Left colon (tissue), 2 donors: ENCODE results near the gene CD160. TPM values are rescaled to one million over a fixed set of nuclear protein-coding genes. Genes with fewer than 3 reads are reported as not detected.
"Not testable (repeated sequence)": the region's sequence is repeated elsewhere in the genome, so short reads cannot be mapped to it uniquely, and the experiment has no call there.

Source experiments
- ATAC-seq: fragments of 200-7000 bp; cut with Tn5 transposase; one replicate; pipeline ENCODE4 v1.9.1; 2020; ENCODE audit warnings: mild to moderate bottlenecking, moderate library complexity
- DNase-seq, 2 donors: peaks; one replicate each; pipeline ENCODE4 v3.0.0-alpha.2; 2020
- intact Hi-C, 2 donors: fragments of 100-400 bp; cut with DNase I in 1 of 2; cut with micrococcal nuclease in 1 of 2; formaldehyde crosslinking; loops; one replicate each; pipeline versions ENCODE4 v1.11.2 to v1.14.0; 2022; cut with DNase I, micrococcal nuclease
- long read RNA-seq: library from polyadenylated mRNA; unstranded; transcript quantifications from one replicate; pipeline ENCODE4 v2.0.0, GENCODE V29; 2021
- total RNA-seq, 2 donors: library from RNA; stranded (reverse); fragmentation: NEBNext Ultra II Directional; extraction: Animal tissue kit (Norgen Biotek cat#: 25700); gene quantifications; one replicate each; pipeline ENCODE4 v1.2.1, GENCODE V29; 2021
- donor health status: DM: no; HTN: no; CAD: no.
- donor health status: DM: yes; HTN: yes; CAD: no.

The CD160 gene, protein sequence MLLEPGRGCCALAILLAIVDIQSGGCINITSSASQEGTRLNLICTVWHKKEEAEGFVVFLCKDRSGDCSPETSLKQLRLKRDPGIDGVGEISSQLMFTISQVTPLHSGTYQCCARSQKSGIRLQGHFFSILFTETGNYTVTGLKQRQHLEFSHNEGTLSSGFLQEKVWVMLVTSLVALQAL
- total RNA-seq, result under 1 TPM; 0.73 to 0.92 TPM
- long read RNA-seq, partial matches to known transcripts, result 0 of 2 reads
- long read RNA-seq, other reads (novel, unspliced or antisense), result 2 of 2 reads

DNA sequence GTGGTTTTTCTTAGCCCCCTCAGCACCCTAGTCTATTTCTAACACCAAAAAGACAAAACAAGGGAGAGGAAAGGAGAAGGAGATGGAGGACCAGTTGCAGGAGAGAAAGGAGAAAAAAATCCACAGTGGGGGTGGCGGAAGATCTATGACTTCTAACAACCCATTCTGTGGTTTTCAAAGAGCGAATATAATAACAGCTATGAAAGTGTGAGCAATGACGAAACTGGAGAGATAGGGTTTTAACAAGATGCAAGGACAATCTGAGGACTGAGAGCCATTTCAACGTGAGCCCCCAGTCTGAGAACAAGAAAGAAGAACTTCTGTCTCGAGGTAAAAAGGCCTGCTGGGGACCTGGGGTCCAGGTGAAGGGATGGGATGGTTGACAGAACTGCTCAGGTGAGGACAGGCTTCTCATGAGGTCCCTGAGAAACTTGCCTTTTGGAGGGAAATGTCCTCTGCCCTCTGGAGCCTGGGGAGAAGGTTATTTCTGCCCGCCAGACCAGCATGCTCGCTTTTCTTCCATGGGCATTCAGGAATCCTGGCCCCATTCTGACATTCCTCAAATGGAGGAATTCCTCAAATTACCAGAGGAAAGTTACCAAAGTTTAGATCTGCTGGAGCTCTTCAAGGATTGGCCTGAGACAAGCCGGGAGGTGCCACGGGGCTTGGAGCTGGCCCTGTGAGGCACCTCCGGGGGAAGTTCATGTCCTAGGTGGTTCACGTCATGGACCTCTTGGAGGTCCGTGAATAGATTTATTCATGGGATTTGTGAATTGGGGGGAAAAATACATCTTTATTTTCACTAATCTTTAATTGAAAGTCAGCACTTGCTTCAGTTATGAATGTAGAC, at the start of gene CD160:
Gene CD160 (plus strand): TSS at position 270 of the 850 bp plus-strand sequence. CDS start 8,829 bp downstream, outside the sequence.
- intact Hi-C loops, result no loop called here
- DNase-seq (no peak), ATAC-seq (no peak)

DNA sequence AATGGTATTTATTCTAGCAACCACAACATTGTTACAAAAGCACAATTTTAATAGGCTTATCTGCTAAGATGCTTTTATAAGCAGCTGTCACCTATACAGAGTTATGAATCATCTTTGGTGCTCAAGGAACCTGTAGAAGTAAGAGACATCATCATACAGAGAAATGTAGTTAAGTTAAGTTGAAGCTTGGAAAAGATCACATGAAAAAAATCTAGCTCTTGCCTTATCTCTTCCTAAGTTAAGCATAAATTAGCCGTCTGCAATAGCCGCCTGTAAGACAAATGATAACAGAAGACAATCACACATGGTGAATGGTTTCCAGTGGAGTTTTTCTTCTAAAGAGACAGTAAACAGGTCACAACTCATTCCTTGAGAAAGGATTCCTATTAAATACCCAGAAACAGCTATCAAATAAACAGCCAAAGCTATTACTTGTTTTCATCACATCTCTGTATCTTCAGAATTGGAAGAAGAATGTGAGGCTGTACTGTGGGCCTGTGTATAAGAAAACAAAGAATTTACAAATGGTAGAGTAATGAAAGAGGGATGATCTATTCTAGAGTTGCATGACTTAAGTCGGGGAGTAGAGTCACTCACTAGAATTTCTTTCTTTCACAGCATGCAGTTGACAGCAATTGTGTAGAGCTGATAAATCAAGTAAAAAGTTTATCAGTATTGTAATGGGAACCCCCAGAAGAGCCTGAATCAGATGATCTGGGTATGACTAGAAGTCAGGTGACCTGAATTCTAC, 48.1 kb upstream of the CD160 start:
- ATAC-seq, DNase-seq, intact Hi-C loops: not testable (repeated sequence)

DNA sequence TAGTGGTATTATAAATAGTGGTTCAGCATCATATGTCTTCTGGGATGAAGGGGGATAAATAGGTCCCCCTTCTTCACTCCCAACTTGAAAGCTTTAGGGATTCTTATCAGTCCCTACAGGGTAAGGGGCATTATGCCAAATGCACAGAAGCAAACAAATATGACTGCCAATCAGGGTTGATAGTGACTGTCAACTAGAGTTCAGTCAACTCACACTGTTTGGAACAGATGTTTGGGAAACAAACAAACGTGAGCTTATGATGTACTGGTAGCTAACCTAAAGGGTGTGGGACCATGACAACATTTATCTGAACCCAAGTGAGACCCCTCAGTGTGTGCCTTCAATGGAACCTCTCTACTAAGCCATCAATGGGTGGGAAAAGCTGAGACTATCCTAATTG, 46.1 kb upstream of the CD160 start:
- DNase-seq, ATAC-seq, intact Hi-C loops: not testable (repeated sequence)

DNA sequence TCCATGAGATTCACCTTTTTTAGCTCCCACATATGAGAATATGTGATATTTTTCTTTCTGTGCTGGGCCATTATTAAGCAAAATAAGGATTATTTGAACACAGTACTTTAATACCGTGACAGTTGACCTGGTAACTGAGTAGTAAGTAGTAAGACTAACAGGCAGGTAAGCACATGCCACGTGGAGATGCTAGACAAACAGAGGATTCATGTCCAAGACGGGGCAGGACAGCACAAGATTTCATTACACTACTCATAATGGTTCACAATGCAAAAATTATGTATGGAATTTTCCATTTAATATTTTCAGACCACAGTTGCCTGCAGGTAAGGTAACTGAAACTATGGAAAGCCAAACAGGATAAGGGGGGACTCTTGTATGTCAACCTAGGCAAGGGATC, 34.4 kb upstream of the CD160 start:
- DNase-seq, intact Hi-C loops, ATAC-seq: not testable (repeated sequence)

DNA sequence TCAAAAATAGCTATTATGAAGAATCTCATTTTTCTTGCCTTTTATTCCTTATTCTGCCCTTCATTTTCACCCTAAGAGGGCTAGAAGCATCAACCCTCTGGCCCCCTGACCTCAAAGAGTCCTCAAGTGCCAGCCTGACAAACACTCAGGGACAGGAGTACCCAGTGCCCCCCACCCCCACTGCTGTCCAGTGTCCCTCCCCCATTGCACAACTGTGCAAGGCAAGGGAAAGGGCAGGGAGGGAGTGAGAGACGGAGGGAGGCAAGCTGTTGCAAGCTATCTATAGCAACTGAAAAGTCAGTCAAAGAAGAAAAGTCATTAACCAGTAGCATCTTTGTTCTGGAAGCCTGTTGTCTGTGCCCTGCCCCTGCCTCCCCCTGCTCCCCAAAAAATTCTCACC, 33.2 kb upstream of the CD160 start:
- intact Hi-C loops, DNase-seq, ATAC-seq: not testable (repeated sequence)

DNA sequence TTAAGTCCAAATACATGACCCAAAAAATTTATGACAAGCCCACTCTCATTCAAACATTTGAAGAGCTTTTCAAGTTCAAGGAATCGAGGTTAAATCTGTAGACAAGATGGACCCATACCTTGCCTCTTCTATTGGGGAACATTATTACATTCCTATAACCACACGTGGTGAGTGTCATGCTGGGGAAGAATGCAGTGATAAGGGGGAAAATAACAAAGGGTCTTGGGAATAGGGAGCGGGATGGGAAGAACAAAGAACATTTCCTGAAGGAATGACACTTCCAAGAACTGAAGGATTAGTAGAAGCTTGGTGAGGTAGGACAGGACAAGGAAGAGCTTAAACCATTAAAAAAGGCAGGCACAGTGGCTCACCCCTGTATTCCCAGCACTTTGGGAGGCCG, 31.0 kb upstream of the CD160 start:
- ATAC-seq, result no peak
- intact Hi-C loops, result no loop called here

DNA sequence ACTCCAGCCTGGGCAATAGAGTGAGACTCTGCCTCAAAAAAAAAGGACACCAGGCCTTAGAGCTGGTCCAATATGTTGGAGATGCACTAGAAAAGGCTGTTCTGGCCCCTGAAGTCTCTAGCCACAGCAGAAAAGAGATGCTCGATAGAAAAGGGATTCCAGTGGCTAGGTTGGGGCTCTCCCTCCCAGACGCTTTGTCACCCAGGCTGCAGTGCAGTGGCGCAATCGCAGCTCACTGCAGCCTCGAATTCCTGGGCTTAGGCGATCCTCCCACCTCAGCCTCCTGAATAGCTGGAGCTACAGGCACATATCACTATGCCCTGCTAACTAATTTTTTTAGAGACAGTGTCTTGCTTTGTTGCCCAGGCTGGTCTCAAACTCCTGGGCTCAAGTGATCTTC, 30.4 kb upstream of the CD160 start:
- intact Hi-C loops, result no loop called here
- ATAC-seq, result no peak

More for the DNA sequence above, 31.0 kb upstream of the CD160 start:
- no peak for DNase-seq

DNA sequence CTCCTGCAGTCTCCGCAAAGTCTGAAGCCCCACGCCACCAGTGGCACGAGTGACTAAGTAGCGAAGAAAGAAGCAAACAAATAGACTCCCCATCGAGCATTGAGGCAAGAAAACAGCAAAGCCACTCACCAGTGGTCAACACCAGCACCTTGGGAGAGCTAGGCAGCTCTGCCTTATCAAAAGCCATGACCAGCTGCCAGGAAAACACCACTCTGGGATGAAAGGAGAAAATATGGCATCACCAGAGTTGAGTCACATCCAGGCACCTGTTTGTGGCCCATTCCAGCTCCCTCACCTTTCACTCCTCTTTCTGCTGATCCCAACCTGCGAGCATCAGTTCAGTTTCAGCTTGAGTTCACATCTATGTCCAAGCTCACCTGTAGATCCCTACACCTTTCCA, 29.4 kb upstream of the CD160 start:
- intact Hi-C loops, result no loop called here
- no peak for DNase-seq
- ATAC-seq, result no peak

More for the DNA sequence above, 30.4 kb upstream of the CD160 start:
- no peak for DNase-seq

DNA sequence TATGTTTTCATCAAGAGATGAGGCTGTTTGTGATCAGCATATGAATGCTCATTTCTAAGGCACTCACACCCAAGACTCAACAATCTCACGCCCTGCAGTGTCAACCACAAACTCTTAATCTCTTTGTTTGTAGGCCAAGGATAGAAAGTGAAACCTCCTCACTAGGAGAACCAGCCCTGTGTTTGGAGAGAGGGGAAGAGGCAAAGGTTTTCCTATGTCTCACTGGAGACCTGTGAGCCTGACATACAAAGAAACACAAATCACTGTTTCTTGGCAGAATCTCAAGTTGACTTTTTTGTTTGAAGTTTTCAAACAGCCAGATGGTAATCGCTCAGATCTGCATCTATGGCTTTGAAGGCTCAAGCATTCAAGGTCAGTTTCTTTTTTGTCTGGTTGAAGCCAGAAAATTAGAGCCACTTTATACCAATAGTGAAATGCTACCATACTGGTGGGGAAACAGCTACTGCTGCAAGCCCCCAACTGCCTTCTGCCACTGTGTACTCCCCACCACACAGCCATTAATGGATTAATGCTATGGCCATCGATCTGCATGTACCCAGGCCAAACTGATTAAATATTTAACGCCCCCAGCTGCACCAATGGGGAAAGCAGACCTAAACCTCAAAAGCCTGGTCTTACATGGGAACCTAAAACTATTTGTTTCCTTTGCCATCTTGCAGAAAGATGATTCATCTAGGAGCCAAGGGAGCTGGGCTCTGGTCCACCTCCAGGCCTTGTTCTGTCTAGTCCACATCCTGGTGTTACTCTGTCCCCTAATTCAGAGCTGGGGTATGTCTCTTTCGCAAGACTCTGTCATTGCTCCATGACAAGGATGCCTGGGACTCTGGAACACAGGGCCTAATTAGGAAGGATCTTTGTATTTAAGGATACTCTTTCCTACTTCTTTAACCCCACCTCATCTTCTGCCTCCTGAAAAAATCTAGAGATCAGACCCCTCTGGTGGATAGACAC, 28.4 kb upstream of the CD160 start:
- no peak for DNase-seq
- intact Hi-C loops, result no loop called here
- ATAC-seq, result peak; percentile 97

DNA sequence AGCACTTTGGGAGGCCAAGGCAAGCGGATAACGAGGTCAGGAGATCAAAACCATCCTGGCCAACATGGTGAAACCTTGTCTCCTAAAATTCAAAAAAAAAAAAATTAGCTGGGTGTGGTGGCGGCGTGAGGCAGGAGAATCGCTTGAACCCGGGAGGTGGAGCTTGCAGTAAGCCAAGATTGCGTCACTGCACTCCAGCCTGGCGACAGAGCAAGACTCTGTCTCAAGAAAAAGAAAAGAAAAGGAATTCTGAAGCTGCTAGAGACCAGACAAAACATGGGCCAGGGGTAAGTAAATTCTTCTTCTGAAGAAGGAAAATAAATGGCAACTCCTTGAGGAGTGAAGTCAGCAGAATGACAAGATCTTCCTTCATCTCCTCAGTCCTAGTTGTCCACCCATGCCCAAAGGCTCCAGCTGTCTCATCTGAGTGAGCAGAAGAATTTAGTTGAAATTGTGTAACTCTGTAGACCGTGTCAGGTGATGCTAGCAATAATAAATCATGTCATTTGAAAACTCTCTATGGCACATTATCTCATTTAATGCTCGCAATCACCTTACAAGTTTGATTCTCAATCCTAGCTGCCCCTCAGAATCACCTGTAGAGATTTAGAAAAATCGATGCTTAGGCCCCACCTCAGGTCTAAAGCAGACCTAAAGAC, 26.4 kb upstream of the CD160 start:
- intact Hi-C loops, result no loop called here
- DNase-seq (no peak), ATAC-seq (no peak)

DNA sequence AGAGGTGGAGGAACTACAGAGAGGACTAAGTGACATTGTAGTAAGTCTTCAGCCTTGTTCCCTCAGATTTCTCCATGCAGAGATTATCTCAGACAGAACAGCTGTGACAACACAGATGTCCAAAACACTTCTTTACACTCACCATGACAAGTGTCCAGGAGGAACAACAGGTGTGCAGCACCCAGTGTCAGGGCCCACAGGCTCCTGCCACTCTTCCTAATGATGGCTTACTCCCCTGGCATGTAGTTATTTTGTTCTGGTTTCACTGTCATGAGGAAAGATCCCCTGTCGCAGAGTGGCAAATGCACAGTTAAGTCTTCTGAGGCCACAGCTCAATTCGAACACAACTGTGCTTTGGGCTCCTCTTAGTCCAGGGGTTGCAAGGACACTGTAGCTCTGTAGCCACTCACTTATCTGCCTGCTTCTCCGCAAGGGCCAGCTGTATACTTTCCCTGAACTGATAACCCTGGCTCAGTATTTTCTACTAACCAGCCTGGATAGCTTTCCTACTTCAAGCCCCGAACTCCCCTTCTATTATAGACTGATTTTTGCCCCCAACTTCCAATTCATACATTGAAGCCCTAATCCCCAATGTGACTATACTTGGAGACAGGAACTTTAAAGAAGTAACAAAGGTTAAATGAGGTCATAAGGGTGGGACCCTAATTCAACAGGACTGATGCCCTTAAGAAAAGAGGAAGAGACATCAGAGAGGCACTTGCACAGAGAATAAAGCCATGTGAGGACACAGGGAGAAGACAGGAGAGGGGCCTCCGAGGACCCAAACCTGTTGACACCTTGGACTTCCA, 23.3 kb upstream of the CD160 start:
- DNase-seq (no peak), ATAC-seq (no peak)
- intact Hi-C loops, result no loop called here

DNA sequence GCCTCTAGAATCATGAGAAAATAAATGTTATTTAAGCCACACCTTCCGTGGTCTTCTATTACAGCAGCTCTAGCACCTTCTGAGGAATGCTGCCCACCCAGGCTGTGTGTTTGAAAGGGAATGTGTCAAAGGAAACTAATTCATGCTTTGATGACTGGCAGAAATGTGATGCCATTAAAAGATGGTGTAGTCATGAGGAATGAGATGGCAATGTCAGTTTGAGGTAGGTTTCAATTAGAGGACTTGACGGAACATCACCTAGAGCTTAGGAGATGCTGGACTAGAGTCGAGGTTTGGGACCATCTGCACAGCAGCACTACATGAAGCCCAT, 22.7 kb upstream of the CD160 start:
- intact Hi-C loops, result no loop called here
- ATAC-seq (no peak), DNase-seq (no peak)

DNA sequence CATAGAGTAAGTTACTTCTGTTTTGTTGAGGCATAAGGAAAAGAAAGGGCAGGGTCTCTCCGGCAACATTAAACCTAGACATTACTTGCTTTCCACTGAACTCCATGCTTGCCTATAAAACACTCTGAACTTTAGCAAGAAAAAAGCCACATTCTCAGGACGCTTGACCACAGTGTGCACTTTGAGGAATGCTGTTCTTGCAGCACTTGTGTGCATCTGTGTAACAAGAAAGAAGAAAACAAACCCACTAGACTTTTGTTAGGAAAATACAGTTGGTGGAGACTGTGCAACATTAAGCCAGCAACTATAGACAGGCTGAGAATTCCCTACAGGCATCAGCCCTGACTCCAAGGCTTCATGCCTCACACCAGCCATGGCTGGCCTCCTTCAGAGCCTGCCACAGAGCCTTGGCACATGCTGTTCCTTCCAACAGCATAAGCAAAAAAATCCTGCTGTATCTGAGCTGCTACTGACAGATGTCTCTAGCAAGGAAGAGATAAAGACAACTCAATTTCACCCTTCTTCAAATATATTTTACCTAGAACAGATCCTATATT, 17.9 kb upstream of the CD160 start:
- DNase-seq (no peak), ATAC-seq (no peak)
- intact Hi-C loops, result no loop called here

DNA sequence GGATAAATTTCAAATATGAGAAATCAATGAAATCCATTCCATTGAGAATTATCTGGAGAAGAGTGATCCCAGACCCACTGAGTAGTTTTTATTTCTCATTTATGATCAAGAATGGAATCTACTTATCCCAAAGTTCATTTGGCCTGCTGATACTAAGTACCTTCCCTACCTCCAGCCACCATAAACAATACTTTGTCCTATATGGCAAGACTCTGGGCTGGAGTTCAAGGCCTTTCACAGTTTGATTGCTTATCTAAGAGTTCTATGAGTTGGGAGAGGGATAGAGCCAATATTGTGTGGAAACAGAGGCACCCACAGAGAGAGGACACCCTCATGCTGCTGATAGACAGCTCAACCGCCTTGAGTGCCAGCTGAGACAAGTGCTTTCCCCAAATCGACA, 17.2 kb upstream of the CD160 start:
- intact Hi-C loops, result no loop called here
- no peak for ATAC-seq
- no peak for DNase-seq

DNA sequence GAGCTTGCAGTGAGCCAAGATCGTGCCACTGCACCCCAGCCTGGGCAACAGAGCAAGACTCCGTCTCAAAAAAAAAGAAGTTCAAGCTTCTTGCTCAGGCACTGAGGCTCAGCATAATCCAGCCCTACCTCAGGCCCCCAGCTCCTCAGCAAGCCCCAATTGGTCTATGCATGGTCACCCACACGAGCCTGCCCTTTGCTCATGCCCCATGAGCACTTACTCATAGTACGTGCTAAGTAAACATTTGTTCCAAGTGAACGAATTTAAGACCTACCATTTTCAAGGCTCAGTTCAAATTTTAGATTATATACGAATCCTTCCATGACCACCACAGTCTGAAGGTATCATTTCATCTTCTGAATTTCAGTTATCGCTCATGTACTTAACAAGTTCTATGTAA, 16.5 kb upstream of the CD160 start:
- intact Hi-C loops, result no loop called here
- DNase-seq, result no peak
- ATAC-seq, result no peak

DNA sequence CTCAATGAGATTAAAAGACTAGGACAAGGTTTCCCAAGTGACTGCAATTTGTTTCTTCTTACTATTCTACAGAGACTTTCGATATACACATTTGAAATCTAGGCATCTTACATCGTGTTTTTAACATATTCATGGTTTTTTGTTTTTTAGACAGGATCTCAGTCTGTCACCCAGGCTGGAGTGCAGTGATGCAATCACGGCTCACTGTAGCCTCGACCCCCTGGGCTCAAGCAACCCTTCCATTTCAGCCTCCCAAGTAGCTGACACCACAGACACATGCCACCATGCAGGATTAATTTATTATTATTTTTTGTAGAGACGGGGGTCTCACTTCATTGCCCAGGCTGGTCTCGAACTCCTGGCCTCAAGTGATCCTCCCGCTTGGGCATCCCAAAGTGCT, 13.7 kb upstream of the CD160 start:
- intact Hi-C loops, result no loop called here
- DNase-seq, result no peak
- no peak for ATAC-seq

DNA sequence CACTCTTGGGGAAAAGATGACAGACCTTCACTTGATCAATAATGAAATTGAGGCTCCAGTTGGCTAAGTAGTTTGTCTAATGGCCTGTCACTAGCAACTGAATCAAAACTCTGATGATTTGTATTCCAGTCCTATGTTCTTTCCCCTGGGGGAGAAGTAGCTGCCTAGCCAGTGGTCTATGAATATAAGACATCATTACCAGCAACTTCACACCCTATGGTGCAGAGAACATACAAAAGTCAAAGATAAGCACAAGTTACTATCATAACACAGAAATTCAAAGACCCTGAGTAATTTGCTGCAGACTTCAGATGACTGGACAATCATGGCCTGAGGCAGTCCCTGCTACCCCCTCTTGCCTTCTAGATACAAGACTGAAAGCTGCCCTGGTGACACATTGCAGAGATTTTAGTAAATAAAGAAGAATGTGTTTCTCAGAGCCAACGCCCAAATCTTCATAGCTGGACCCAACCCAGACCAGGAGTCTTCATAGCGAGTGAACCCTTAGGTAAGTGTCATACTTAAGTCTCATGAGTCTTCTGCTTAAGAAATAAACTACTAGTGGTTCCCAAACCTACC, 13.1 kb upstream of the CD160 start:
- DNase-seq (no peak), ATAC-seq (peak; percentile 54)
- intact Hi-C loops, result no loop called here
